Caco-2 (cell line): ENCODE measurements around the gene ADGRL3. TPM values are rescaled to one million over a fixed set of nuclear protein-coding genes. Genes with fewer than 3 reads are reported as not detected.

Source experiments
- BruUV-seq: library from RNA; stranded (reverse); fragments of 400-500 nt; replicated peaks from 2 replicates; lab custom pipeline; 2021; lab: Mats Ljungman, UMichigan
- CTCF ChIA-PET: fragments of 300-600 bp; sonication (Branson Sonifier 250); formaldehyde crosslinking; loops from one replicate; lab custom pipeline; 2022; ENCODE audit warnings: antibody characterized with exemption; lab: Charles Lee
- POLR2A ChIA-PET: fragments of 300-600 bp; sonication (Branson Sonifier 250); formaldehyde crosslinking; loops from one replicate; lab custom pipeline; 2022; ENCODE audit warnings: antibody characterized with exemption; lab: Charles Lee
- DNase-seq, 2 experiments: peaks; one replicate each; pipeline versions ENCODE4 v3.0.0 to v3.0.0-alpha.2; 2020 to 2022
- H3K27me3 ChIP-seq: replicated peaks from 2 replicates; pipeline ENCODE4 v1.6.0; 2011; ENCODE audit warnings: low read length; ENCODE audit not compliant: control insufficient read depth, insufficient read depth
- H3K36me3 ChIP-seq: 2 replicates; pipeline ENCODE4 v1.5.1; 2011; ENCODE audit warnings: low read length; ENCODE audit not compliant: control insufficient read depth, insufficient read depth
- H3K4me1 ChIP-seq: fragments of 250-450 bp; sonication (Bioruptor Pico); 2 replicates; pipeline ENCODE4 v1.5.1; 2020; ENCODE audit warnings: mild to moderate bottlenecking
- H3K4me3 ChIP-seq: 2 replicates; pipeline ENCODE4 v1.5.1; 2011; ENCODE audit warnings: low read depth, mild to moderate bottlenecking, control low read depth, low read length
- H3K9me3 ChIP-seq: fragments of 250-450 bp; sonication (Bioruptor Pico); 2 replicates; pipeline ENCODE4 v1.5.1; 2020; ENCODE audit warnings: mild to moderate bottlenecking, moderate library complexity
- H3K27ac Mint-ChIP-seq: one replicate; pipeline ENCODE4 v1.8.0; 2022; ENCODE audit warnings: mixed read lengths; ENCODE audit not compliant: unreplicated experiment
- H3K27me3 Mint-ChIP-seq: one replicate; pipeline ENCODE4 v1.8.0; 2022; ENCODE audit warnings: mixed read lengths; ENCODE audit not compliant: insufficient read depth, unreplicated experiment
- H3K36me3 Mint-ChIP-seq: one replicate; pipeline ENCODE4 v1.8.0; 2022; ENCODE audit warnings: mild to moderate bottlenecking, mixed read lengths; ENCODE audit not compliant: insufficient read depth, unreplicated experiment
- H3K4me1 Mint-ChIP-seq: one replicate; pipeline ENCODE4 v1.8.0; 2022; ENCODE audit warnings: low read depth, mixed read lengths; ENCODE audit not compliant: unreplicated experiment
- H3K4me3 Mint-ChIP-seq: one replicate; pipeline ENCODE4 v1.8.0; 2022; ENCODE audit warnings: mild to moderate bottlenecking, moderate library complexity, mixed read lengths; ENCODE audit not compliant: unreplicated experiment
- H3K9me3 Mint-ChIP-seq: one replicate; pipeline ENCODE4 v1.8.0; 2022; ENCODE audit warnings: mixed read lengths; ENCODE audit not compliant: unreplicated experiment
- intact Hi-C: fragments of 100-400 bp; cut with micrococcal nuclease; formaldehyde crosslinking; loops from one replicate; pipeline ENCODE4 v1.10.0; 2022; ENCODE audit not compliant: unreplicated experiment
- total RNA-seq: library from RNA; stranded (reverse); gene quantifications from 2 replicates; pipeline ENCODE4 v1.2.3, GENCODE V29; 2022
- TF ChIP-seq, protein P1 (sequence below), 2 experiments: fragments of 200-600 bp in 1 of 2; IDR thresholded peaks; 1 replicate in 1 of 2; 2 replicates in 1 of 2; pipeline versions ENCODE4 v1.5.1 to v1.8.0; 2011 to 2022; ENCODE audit warnings: antibody characterized with exemption in 1 of 2, control low read depth in 1 of 2, inconsistent platforms in 1 of 2, low read depth in 1 of 2, low read length in 1 of 2, mild to moderate bottlenecking in 1 of 2, moderate library complexity in 1 of 2; ENCODE audit not compliant: insufficient read depth in 1 of 2, severe bottlenecking in 1 of 2, unreplicated experiment in 1 of 2

ADGRL3 gene
- total RNA-seq, 1 experiment from 2014 or later: 1.5 TPM

DNA sequence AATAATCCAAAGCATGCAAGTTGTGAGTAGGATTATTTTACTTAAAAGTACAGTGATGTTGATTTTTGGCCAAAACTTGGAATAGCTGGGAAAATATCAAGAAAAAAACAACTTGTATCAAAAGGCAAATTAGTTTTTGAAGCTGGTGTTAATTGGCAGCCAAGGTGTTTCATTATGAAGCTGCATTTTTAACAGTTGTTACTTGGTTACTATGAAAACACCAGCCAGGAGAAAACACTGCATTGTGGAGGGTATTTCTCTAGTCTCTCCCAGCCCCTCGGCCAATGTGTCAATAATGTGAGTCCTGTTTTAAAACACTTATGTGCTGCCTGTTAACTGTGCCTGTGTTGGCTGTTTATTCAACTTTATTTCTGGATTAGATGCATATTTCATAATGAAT lies 733.4 kb downstream of the ADGRL3 start:
- TF ChIP-seq, protein P1, sequence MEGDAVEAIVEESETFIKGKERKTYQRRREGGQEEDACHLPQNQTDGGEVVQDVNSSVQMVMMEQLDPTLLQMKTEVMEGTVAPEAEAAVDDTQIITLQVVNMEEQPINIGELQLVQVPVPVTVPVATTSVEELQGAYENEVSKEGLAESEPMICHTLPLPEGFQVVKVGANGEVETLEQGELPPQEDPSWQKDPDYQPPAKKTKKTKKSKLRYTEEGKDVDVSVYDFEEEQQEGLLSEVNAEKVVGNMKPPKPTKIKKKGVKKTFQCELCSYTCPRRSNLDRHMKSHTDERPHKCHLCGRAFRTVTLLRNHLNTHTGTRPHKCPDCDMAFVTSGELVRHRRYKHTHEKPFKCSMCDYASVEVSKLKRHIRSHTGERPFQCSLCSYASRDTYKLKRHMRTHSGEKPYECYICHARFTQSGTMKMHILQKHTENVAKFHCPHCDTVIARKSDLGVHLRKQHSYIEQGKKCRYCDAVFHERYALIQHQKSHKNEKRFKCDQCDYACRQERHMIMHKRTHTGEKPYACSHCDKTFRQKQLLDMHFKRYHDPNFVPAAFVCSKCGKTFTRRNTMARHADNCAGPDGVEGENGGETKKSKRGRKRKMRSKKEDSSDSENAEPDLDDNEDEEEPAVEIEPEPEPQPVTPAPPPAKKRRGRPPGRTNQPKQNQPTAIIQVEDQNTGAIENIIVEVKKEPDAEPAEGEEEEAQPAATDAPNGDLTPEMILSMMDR (IDR thresholded peaks at IDR 0.05; ENCODE audit: insufficient read depth in 1 of 2, low read depth in 1 of 2, low read length in 1 of 2, severe bottlenecking in 1 of 2, unreplicated experiment in 1 of 2): no peak
- Histone ChIP-seq H3K36me3 (no peaks in the 10 kb centered on the region), H3K9me3 (no peaks in the 10 kb centered on the region), H3K27me3 (no peaks in the 10 kb centered on the region), H3K4me1 (no peaks in the 10 kb centered on the region), H3K4me3 (no peak overlapping the region)
- POLR2A ChIA-PET: no interaction called here
- intact Hi-C loops: no loop called here
- CTCF ChIA-PET: no interaction called here
- no TSS peak for BruUV-seq
- Mint-ChIP-seq H3K36me3 (no peaks in the 10 kb centered on the region), H3K27ac (no peak overlapping the region), H3K9me3 (no peaks in the 10 kb centered on the region), H3K4me1 (no peaks in the 10 kb centered on the region), H3K4me3 (no peak overlapping the region), H3K27me3 (peaks cover 4% of the 10 kb centered on the region)
- no peak for DNase-seq

- no peak overlapping the region for H3K4me3 Mint-ChIP-seq
- Histone ChIP-seq H3K27me3 (no peaks in the 10 kb centered on the region), H3K9me3 (no peaks in the 10 kb centered on the region), H3K36me3 (no peaks in the 10 kb centered on the region), H3K4me1 (no peaks in the 10 kb centered on the region), H3K4me3 (no peak overlapping the region)
- peaks cover 4% of the 10 kb centered on the region for H3K27me3 Mint-ChIP-seq
- H3K4me1 Mint-ChIP-seq: no peaks in the 10 kb centered on the region
- H3K9me3 Mint-ChIP-seq: no peaks in the 10 kb centered on the region
- intact Hi-C loops: no loop called here
- POLR2A ChIA-PET: no interaction called here
- BruUV-seq: no TSS peak
- TF ChIP-seq, protein P1 (IDR thresholded peaks at IDR 0.05; ENCODE audit: insufficient read depth in 1 of 2, low read depth in 1 of 2, low read length in 1 of 2, severe bottlenecking in 1 of 2, unreplicated experiment in 1 of 2): no peak
- no peaks in the 10 kb centered on the region for H3K36me3 Mint-ChIP-seq
- DNase-seq: no peak
- CTCF ChIA-PET: no interaction called here
- H3K27ac Mint-ChIP-seq: no peak overlapping the region
These were observed 734.1 kb downstream of the ADGRL3 start for GRCh38 chr4:61934198-61934597.

DNA sequence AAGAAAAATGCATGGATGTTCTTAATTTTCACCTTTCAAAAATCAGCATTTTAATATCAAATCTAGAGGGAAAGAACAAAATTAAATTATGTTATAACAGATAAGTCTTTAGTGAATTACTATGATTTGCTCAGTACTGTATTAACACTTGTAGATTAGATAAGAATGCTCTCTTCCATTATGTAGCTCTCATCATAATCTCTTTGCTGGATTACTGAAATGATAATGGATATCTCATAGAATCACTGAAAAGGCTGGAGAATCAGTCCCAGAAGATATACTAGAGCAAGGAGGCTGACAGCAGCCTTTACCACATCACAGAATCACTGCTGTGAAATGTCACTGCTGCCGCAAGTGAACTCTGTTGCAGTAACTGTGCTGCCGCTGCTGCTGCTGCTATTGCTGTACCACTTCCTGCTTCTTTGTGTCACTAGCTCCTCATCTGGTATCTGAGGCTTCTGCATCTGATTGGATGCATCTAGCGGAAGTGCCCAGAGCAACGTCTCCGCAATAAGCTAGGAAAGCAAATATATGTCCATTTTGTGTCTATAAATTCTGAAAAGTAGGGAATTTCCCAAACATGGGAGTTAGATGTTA lies 738.2 kb downstream of the ADGRL3 start:
- no peaks in the 10 kb centered on the region for H3K36me3 ChIP-seq
- ChIA-PET POLR2A (no interaction called here), CTCF (no interaction called here)
- no TSS peak for BruUV-seq
- DNase-seq: peak; percentile 3 to 31
- Mint-ChIP-seq H3K9me3 (no peaks in the 10 kb centered on the region), H3K27ac (no peak overlapping the region), H3K4me3 (no peak overlapping the region), H3K4me1 (no peaks in the 10 kb centered on the region), H3K27me3 (no peaks in the 10 kb centered on the region), H3K36me3 (no peaks in the 10 kb centered on the region)
- no peak overlapping the region for H3K4me3 ChIP-seq
- intact Hi-C loops: no loop called here
- H3K9me3 ChIP-seq: no peaks in the 10 kb centered on the region
- no peaks in the 10 kb centered on the region for H3K27me3 ChIP-seq
- H3K4me1 ChIP-seq: no peaks in the 10 kb centered on the region
- TF ChIP-seq, protein P1 (IDR thresholded peaks at IDR 0.05; ENCODE audit: insufficient read depth in 1 of 2, low read depth in 1 of 2, low read length in 1 of 2, severe bottlenecking in 1 of 2, unreplicated experiment in 1 of 2): no peak
